Globus pallidus (tissue), 1 donor: Measurements from ENCODE around the gene TRIM14.
"Not testable (repeated sequence)": the region's sequence is repeated elsewhere in the genome, so short reads cannot be mapped to it uniquely, and the experiment has no call there.

Experiments used
- DNase-seq: peaks from one replicate; pipeline ENCODE4 v3.0.0-alpha.2; 2015; ENCODE audit warnings: low spot score

The TRIM14 gene

GRCh38 chr9:98107926-98108325 lies 11.1 kb downstream of the TRIM14 start:
- DNase-seq, result no peak

GRCh38 chr9:98105006-98105405 lies 14.0 kb downstream of the TRIM14 start:
- no peak for DNase-seq

- DNase-seq, result no peak
Measured at GRCh38 chr9:98104445-98104881, 14.6 kb downstream of the TRIM14 start.

GRCh38 chr9:98101868-98102273 lies 17.2 kb downstream of the TRIM14 start:
- DNase-seq, result no peak

- no peak for DNase-seq
Measured at GRCh38 chr9:98101416-98101815, 17.6 kb downstream of the TRIM14 start.

- DNase-seq, result no peak
Measured at GRCh38 chr9:98100456-98100855, 18.6 kb downstream of the TRIM14 start.

- no peak for DNase-seq
Measured at GRCh38 chr9:98099898-98100297, 19.1 kb downstream of the TRIM14 start.

GRCh38 chr9:98099346-98099745 lies 19.7 kb downstream of the TRIM14 start:
- DNase-seq, result no peak

- no peak for DNase-seq
Measured at GRCh38 chr9:98097836-98098235, 21.2 kb downstream of the TRIM14 start.

GRCh38 chr9:98096091-98096490 lies 22.9 kb downstream of the TRIM14 start:
- DNase-seq, result no peak

- no peak for DNase-seq
Measured at GRCh38 chr9:98095401-98095800, 23.6 kb downstream of the TRIM14 start.

GRCh38 chr9:98094851-98095250 lies 24.2 kb downstream of the TRIM14 start:
- DNase-seq, result no peak

- DNase-seq, result no peak
Measured at GRCh38 chr9:98094316-98094715, 24.7 kb downstream of the TRIM14 start.

- no peak for DNase-seq
Measured at GRCh38 chr9:98092613-98092931, 26.4 kb downstream of the TRIM14 start.

- no peak for DNase-seq
Measured at GRCh38 chr9:98091735-98092612, 27.0 kb downstream of the TRIM14 start.

GRCh38 chr9:98090674-98091073 lies 28.3 kb downstream of the TRIM14 start:
- DNase-seq, result not testable (repeated sequence)

GRCh38 chr9:98087420-98088354 lies 31.3 kb downstream of the TRIM14 start:
- no peak for DNase-seq

GRCh38 chr9:98086461-98086860 lies 32.6 kb downstream of the TRIM14 start:
- no peak for DNase-seq

GRCh38 chr9:98085944-98086343 lies 33.1 kb downstream of the TRIM14 start:
- no peak for DNase-seq

GRCh38 chr9:98085058-98085457 lies 34.0 kb downstream of the TRIM14 start:
- DNase-seq, result no peak

- no peak for DNase-seq
Measured at GRCh38 chr9:98084396-98084795, 34.6 kb downstream of the TRIM14 start.

- no peak for DNase-seq
Measured at GRCh38 chr9:98083566-98084183, 35.3 kb downstream of the TRIM14 start.
